HG03097 (cell line): ENCODE results near the gene CAMKMT.

Experiments
- ATAC-seq: cut with Tn5 transposase; IDR thresholded peaks from one replicate; pipeline ENCODE4 v1.9.1; 2021; ENCODE audit not compliant: unreplicated experiment, low FRiP score

The CAMKMT gene

GRCh38 chr2:44810892-44811530 lies 449.3 kb downstream of the CAMKMT start:
- ATAC-seq = no peak

- ATAC-seq = no peak
Observed at GRCh38 chr2:44813165-44813564, 451.4 kb downstream of the CAMKMT start.

GRCh38 chr2:44813658-44814057 lies 451.9 kb downstream of the CAMKMT start:
- no peak for ATAC-seq

- no peak for ATAC-seq
Observed at GRCh38 chr2:44817256-44817655, 455.5 kb downstream of the CAMKMT start.

- no peak for ATAC-seq
Observed at GRCh38 chr2:44817673-44818335, 456.1 kb downstream of the CAMKMT start.

- ATAC-seq = no peak
Observed at GRCh38 chr2:44819061-44819460, 457.3 kb downstream of the CAMKMT start.

- no peak for ATAC-seq
Observed at GRCh38 chr2:44821500-44821899, 459.8 kb downstream of the CAMKMT start.

GRCh38 chr2:44822174-44822573 lies 460.4 kb downstream of the CAMKMT start:
- no peak for ATAC-seq
